Sigmoid colon (tissue), 4 donors: Measurements from ENCODE around the gene CDKN3.

Experiments used
- EP300 ChIP-seq, 4 donors: sonication (generic); formaldehyde crosslinking; IDR thresholded peaks; one replicate each; pipeline ENCODE4 v1.6.1; 2017; ENCODE audit warnings: antibody characterized with exemption in 4 of 4
- POLR2A ChIP-seq, 2 donors: fragments of 450-650 bp; IDR thresholded peaks; one replicate each; pipeline ENCODE4 v1.6.1; 2016; ENCODE audit warnings: antibody characterized with exemption in 2 of 2, mild to moderate bottlenecking in 2 of 2, moderate library complexity in 2 of 2
- POLR2AphosphoS5 ChIP-seq, 4 donors: sonication (generic); formaldehyde crosslinking; IDR thresholded peaks; one replicate each; pipeline ENCODE4 v1.6.1; 2017; ENCODE audit warnings: antibody characterized with exemption in 4 of 4
- TF ChIP-seq, protein P1 (sequence below), 4 experiments: fragments of 450-650 bp in 3 of 4; fragments of 200-600 bp in 1 of 4; IDR thresholded peaks; one replicate each; pipeline ENCODE4 v1.5.1; 2016 to 2019; ENCODE audit warnings: antibody characterized with exemption in 4 of 4, mild to moderate bottlenecking in 3 of 4, moderate library complexity in 2 of 4

DNA sequence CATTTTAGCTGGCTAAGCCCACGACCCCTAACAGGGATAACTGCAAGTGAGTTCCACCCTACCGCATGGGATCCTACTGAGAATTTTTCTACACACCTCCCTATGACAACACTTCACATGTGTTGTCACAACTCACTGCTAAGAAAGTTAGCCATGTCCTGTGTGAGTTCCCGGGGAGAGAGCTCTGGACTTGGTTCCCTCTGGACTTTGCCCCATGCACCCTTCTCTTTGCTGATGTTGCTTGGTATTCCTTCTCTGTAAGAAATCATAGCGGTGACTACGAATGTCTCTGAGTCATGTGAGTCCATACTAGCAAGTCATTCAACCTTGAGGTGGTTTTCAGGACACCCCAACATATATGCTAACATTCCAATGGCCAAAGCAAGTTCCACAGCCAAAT, 9.5 kb upstream of the CDKN3 start:
- TF ChIP-seq, protein P1, sequence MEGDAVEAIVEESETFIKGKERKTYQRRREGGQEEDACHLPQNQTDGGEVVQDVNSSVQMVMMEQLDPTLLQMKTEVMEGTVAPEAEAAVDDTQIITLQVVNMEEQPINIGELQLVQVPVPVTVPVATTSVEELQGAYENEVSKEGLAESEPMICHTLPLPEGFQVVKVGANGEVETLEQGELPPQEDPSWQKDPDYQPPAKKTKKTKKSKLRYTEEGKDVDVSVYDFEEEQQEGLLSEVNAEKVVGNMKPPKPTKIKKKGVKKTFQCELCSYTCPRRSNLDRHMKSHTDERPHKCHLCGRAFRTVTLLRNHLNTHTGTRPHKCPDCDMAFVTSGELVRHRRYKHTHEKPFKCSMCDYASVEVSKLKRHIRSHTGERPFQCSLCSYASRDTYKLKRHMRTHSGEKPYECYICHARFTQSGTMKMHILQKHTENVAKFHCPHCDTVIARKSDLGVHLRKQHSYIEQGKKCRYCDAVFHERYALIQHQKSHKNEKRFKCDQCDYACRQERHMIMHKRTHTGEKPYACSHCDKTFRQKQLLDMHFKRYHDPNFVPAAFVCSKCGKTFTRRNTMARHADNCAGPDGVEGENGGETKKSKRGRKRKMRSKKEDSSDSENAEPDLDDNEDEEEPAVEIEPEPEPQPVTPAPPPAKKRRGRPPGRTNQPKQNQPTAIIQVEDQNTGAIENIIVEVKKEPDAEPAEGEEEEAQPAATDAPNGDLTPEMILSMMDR (IDR thresholded peaks at IDR 0.05) = no peak
- TF ChIP-seq POLR2A (IDR thresholded peaks at IDR 0.05) (no peak), EP300 (IDR thresholded peaks at IDR 0.05) (no peak), POLR2AphosphoS5 (IDR thresholded peaks at IDR 0.05) (no peak)
